Activated CD4-positive, alpha-beta T cell treated with anti-CD3 and anti-CD28 coated beads, Interleukin-2, Interleukin-6, amounts not matched to agents 100 ng/mL and 50 ng/mL, durations not matched to agents 16 hours and 8 hours (primary cell): ENCODE results near the gene CDX1.

ENCODE experiments used
- DNase-seq: peaks from one replicate; pipeline ENCODE4 v3.0.0-alpha.2; 2020

CDX1 gene

GRCh38 chr5:150184990-150185912 is 18.7 kb downstream of the CDX1 start:
- DNase-seq, result no peak

GRCh38 chr5:150186137-150186536 is 19.6 kb downstream of the CDX1 start:
- DNase-seq, result no peak

- DNase-seq, result no peak
These were observed 20.3 kb downstream of the CDX1 start for GRCh38 chr5:150186897-150187296.

DNA sequence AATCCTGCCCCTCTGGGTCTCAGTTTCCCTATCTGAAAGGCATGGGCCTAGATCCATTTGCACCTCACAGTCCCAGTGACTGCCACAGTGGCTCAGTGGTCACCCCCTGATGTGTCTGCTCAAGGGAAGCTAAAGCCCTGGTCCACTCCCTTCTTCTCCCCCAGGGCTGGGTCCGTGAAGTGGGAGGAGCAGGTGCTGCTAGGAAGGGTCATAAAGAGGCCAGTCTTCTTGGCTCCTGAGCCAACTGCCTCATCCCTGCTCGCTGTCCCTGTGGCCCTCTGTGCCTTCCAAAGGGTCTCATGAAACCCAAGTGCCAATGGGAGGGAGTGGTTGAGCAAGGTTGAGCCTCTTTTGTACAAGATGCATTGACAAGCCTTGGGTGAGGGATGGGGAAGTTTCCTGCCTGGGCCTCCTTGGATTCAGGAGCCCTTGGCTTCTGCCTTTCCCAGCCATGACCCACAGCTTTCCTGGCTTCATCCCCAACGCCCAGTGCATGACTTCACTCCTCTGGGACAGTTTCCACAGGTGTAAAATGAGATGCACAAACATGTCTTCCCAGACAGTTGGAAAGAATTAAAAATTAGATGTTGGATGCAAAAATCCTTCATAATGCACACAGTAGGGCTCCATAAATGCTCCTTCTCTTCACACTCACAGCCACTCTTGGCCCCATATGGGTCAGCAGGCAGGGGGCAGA is 21.7 kb downstream of the CDX1 start:
- no peak for DNase-seq

- no peak for DNase-seq
These were observed 22.7 kb downstream of the CDX1 start for GRCh38 chr5:150189326-150189725.

DNA sequence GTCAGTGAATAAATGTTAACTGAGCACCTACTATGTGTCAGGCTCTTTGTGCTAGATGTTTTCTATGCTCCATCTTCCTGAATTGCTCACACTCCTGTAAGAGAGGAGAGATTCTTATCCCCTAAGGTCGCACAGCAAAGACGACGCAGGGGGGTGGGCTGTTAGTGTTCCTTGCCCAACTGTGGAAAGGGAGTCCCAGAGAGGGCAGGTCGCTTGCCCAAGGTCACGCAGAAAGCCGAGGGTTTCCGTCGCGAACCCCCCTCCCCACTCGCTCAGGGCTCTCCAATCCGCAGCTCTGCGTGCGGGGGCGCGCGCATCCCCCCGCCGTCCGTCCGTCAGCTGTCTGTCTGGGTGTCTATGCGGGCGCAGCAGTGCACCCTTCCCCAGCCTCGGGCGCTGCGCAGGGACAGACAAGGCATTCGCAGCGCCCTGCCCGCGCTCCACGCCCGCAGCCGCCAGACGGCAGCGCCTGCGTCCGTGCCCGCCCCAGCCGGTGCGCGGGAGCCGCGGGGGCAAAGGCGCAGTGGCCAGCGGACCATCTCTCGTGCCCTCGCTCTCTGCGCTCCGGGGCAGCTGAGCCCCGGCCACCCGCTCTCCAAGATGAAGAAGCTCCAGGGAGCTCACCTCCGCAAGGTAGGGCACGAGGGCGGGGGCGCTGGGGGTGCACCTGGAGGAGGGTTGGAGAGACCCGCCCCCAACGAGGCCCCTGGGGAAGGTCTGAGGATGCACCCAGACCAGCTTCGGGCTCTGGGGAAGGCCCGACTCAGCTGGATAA is 23.3 kb downstream of the CDX1 start, which contains the start of gene SLC6A7:
TSS of gene SLC6A7 (plus strand) at position 335 of the 775 bp plus-strand sequence. CDS start at position 601, 266 bp downstream.
- no peak for DNase-seq

GRCh38 chr5:150190503-150190979 is 24.0 kb downstream of the CDX1 start:
- no peak for DNase-seq

- DNase-seq, result no peak
These were observed 24.4 kb downstream of the CDX1 start for GRCh38 chr5:150190987-150191386.

- no peak for DNase-seq
These were observed 25.9 kb downstream of the CDX1 start for GRCh38 chr5:150192462-150192861.

DNA sequence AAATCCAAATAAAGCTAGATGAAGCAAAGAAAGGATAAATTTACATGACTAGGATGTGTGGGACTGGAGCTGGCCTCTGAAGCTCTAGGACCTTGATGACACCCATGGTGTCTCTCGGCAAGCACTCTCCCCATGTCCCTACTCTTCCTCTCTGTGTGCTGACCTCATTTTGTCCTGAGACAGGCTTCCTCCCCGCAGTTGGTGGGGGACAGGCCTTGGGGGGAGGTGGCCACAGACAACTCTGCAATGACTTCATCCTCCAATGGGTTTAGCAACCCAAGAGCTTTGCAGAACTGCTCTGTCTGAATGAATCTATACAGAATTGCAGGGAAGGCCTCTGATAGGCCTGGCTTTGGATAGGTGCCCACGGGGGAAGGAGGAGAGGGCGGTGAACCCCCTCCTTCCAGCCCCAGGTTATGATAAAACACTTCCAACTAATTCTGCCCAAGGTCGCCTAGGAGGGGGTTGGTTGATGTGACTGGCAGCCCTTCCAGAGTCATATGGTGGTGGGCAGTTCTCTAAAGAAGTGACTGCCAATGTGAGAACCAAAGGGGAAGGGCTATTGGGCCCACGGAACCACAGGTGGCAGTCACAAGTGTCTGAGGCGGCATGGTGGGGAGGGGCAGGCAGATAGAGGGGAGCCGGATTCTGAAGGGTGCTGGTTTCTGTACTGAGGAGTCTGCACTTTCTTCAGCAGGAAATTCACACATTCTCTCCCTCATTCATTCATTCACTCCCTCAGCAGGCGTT is 29.3 kb downstream of the CDX1 start:
- no peak for DNase-seq

- no peak for DNase-seq
These were observed 29.9 kb downstream of the CDX1 start for GRCh38 chr5:150196514-150196913.

DNA sequence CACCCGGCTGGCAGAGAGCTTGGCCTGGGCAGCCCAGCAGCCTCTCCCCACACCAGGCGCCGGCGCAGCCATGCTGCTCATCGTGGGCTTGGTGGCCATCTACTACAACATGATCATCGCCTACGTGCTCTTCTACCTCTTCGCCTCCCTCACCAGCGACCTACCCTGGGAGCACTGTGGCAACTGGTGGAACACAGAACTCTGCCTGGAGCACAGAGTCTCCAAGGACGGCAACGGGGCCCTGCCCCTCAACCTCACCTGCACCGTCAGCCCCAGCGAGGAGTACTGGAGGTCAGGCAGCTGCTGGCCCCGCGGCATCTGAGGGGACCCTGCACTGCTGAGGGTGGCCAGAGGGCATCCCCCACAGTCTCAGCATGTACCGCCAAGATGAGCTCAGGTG is 30.4 kb downstream of the CDX1 start:
- DNase-seq, result no peak

DNA sequence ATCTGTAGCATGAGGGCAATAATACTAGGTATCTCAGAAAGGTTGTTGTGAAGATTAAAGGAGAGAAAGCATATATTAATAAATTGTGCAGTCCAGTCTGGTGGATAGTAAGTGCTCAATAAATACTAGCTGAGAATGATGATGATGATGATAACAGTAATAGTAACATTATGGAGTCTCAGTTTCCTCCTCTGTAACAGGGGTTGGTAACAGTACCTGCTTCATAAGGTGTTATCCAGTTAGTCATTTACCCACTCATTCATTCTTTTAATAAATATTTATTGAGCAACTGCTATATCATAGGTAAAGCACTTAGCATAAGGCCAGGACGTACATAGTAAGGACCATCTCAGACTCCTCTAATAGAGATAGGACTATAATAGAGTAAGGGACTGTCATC is 30.9 kb downstream of the CDX1 start:
- DNase-seq, result no peak

- DNase-seq, result no peak
These were observed 35.9 kb downstream of the CDX1 start for GRCh38 chr5:150202501-150202900.

DNA sequence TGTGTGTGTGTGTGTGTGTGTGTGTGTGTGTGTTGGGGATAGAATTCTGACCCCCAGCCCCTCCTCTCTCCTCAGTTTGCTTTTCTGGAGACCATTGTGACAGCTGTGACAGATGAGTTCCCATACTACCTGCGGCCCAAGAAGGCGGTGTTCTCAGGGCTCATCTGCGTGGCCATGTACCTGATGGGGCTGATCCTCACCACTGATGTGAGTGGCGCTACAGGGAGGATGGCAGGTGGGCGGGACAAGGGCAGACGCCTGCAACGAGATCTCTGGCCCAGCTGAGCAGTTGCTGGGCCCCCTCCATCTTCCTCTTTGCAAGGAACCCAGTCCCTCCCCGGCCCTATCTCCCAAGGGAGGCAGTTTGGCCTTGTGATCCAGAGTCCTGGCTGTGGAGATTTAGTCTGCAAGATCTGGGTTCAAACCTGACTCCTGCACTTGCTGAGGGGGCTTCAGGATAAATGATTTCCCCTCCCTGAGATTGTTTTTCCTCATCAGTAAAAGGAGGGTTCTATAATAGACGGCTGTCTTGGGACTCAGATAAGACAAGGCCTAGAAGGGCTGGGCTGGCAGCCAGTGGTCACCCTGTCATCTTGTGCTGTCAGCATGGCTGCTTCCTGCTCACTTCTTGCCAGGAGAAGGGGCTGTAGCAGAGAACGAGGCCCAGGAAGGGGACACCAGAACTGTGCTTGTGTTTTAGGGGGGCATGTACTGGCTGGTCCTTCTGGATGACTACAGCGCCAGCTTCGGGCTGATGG is 37.4 kb downstream of the CDX1 start:
- no peak for DNase-seq

DNA sequence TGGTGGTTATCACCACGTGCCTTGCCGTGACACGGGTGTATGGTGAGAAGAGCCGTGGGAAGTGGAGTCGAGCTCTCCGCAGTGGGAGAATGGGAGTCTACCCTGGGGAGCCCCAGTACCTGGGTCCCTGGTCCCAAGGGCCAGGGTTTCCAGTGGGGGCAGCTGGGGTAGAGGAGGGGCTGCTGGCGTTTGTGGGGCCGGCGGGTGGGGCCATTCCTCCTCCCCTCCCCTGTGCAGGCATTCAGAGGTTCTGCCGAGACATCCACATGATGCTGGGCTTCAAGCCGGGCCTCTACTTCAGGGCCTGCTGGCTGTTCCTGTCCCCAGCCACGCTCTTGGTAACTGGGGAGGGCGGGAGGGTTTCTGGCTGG is 38.0 kb downstream of the CDX1 start:
- no peak for DNase-seq

DNA sequence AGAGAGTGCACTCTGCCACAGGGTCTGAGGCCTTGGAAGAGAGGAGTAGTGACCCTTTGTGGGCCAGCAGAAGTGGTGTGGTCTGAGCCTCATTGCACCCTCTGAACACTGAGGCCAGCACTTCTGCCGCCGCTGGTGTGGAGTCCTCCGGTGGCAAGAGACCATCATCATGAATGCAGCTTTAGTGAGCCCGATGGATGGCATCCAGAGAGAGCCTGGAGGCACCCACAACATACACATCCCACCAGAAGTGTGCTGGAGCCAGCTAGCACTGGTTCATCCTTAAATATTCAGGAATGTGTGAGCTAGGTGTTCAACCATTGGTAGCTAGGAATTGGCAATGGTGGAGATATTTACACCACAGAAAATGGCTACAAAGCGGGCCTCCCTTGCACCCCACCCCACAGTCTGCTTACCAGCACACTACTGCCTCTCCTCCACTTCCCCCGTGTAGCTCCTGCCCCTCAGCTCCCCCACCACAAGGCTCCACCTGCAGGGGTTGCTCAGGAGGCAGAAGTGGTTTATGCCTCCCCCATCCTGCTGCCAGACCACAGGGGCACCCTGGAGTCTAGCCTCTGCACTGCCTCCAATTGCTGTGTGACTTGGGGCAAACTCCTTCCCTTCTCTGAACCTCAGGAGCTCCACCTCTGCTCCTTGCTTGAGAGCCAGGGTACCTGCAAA is 39.7 kb downstream of the CDX1 start:
- DNase-seq, result no peak

DNA sequence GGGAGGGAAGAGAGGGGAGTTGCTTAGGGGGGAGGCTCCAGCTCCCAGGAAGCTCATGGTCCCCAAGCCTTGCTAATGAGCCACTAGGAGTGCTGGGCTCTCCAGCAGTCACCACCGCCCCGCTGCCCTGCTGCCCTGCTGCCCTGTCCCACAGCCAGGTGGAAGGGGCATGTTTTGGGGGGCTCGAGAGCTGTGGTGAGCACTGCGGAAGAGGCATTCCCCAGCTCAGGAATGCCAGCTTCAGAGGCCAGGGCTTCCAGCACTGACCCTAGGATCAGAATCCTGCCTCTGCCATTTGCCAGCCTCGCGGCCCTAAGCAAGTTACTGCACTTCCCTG is 40.2 kb downstream of the CDX1 start:
- DNase-seq, result no peak

DNA sequence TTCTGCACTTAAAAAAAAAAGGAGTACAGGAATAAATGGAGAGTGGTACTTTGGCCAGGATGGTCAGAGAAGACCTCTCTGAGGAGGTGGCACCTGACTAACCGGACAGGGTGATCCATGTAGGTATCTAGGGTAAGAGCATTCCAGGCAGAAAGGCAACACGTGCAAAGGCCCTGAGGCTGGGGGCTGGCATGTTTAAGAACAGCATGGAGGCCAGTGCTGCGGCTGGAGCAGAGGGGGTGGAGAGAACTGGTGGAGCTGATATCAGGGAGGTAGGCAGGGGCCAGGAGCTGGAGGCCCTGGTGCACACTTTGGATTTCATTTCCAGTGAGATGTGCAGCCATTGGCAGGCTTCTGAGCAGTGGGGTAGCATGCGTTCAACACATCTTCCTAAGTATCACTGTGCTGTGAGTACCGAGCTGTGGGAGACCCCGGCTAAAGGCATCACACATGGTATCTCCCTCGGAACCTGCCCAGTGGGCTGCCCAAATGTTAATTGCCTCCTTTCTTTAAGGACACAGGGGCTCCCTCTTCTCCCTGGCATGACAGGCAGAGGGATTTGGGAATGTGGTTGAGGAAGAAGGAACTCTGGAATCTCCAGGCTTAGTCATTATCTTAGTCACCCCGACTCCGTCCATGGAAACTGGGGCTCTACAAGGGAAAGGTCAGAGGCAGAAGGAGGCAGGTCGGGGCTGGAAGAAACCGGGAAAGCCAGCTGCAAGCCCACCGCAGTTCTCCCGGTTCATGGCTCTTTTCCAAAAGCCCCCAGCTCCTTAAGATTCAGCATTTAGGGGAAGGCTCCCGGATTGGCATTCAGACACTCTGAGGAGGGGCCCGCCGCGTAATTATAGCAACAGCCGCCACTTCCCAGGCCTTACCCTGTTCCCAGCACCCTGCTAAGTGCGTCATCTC is 41.9 kb downstream of the CDX1 start:
- DNase-seq, result no peak

DNA sequence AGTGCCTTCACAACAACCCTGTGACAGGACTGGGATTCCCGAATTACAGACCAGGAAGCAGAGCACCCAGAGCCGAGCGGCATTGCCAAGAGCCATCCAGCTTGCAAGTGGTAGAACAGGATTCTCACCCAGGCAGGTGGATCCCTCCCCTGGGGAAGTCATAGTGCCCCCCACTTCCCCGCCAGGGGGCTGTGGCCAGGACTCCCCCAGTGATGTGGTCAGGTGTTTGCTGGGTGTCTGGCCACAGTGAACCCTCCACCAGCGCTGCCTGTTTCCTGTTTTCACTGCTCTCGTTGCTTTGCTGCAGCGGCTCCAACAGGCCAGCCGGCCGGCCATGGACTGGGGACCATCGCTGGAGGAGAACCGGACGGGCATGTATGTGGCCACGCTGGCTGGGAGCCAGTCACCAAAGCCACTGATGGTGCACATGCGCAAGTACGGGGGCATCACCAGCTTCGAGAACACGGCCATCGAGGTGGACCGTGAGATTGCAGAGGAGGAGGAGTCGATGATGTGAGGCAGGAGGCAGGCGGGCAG is 42.6 kb downstream of the CDX1 start:
- DNase-seq, result no peak
